Transverse colon (tissue), 4 donors: ENCODE results near the gene SH3BP5L. TPM values are rescaled to one million over a fixed set of nuclear protein-coding genes. Genes with fewer than 3 reads are reported as not detected.
A peak's percentile ranks its signal among the peaks of the same experiment; 100 is the strongest.

Source experiments
- DNase-seq: peaks from one replicate; pipeline ENCODE4 v3.0.0-alpha.2; 2019
- H3K27ac ChIP-seq, 4 donors: fragments of 200-600 bp; sonication (generic); 2 replicates each; pipeline ENCODE4 v1.5.1; 2016 to 2018; ENCODE audit warnings: inconsistent platforms in 4 of 4
- H3K27me3 ChIP-seq: fragments of 200-600 bp; sonication (generic); 2 replicates; pipeline ENCODE4 v1.5.1; 2017; ENCODE audit warnings: inconsistent platforms
- H3K36me3 ChIP-seq, 4 donors: fragments of 200-600 bp; sonication (generic); 2 replicates each; pipeline ENCODE4 v1.5.1; 2017 to 2019; ENCODE audit warnings: inconsistent platforms in 4 of 4
- H3K4me1 ChIP-seq, 4 donors: fragments of 200-600 bp; sonication (generic); 2 replicates each; pipeline ENCODE4 v1.5.1; 2017 to 2020; ENCODE audit warnings: inconsistent platforms in 4 of 4
- H3K4me3 ChIP-seq, 4 donors: fragments of 200-600 bp; sonication (generic); 1 replicate in 1 of 4; 2 replicates in 3 of 4; pipeline versions ENCODE4 v1.5.1 to v1.6.1; 2017 to 2019; ENCODE audit warnings: inconsistent platforms in 4 of 4
- H3K9me3 ChIP-seq, 2 donors: fragments of 200-600 bp; sonication (generic); 2 replicates each; pipeline ENCODE4 v1.5.1; 2017 to 2019; ENCODE audit warnings: inconsistent platforms in 2 of 2
- EP300 ChIP-seq: sonication (generic); formaldehyde crosslinking; IDR thresholded peaks from one replicate; pipeline ENCODE4 v1.6.1; 2017; ENCODE audit warnings: antibody characterized with exemption, low read depth
- POLR2A ChIP-seq: fragments of 450-650 bp; IDR thresholded peaks from one replicate; pipeline ENCODE4 v1.6.1; 2016; ENCODE audit warnings: antibody characterized with exemption, mild to moderate bottlenecking, moderate library complexity
- POLR2AphosphoS5 ChIP-seq, 3 donors: sonication (generic); formaldehyde crosslinking; IDR thresholded peaks; one replicate each; pipeline ENCODE4 v1.6.1; 2016; ENCODE audit warnings: antibody characterized with exemption in 3 of 3
- WGBS, 2 donors: methylation state at CpG; one replicate each; pipeline ENCODE4 v1.1.5; 2018; ENCODE audit warnings: low coverage in 1 of 2; 5-methylcytosine and 5-hydroxymethylcytosine counted together
- in situ Hi-C, 4 donors: fragments of 200-750 bp; cut with MboI; loops; one replicate each; pipeline versions ENCODE4 v1.15.0 to v1.15.1; 2017; ENCODE audit warnings: low sequenced_read_pairs in 3 of 4, low pct_ligation_motif_present in 1 of 4, low pct_unique_long_range_greater_than_20kb in 1 of 4
- intact Hi-C: fragments of 100-400 bp; cut with DNase I; formaldehyde crosslinking; loops from one replicate; pipeline ENCODE4 v1.15.1; 2023; ENCODE audit warnings: low total_unique reads
- total RNA-seq, 4 donors: library from RNA; depleted of rRNA; stranded (reverse); fragments of >200 nt; gene quantifications; one replicate each; pipeline ENCODE4 v1.1.0, GENCODE V29; 2016
- TF ChIP-seq, protein P1 (sequence below), 5 experiments: fragments of 200-600 bp in 3 of 5; fragments of 450-650 bp in 2 of 5; sonication (generic) in 3 of 5; IDR thresholded peaks; 1 replicate in 2 of 5; 2 replicates in 3 of 5; pipeline ENCODE4 v1.5.1; 2016 to 2017; ENCODE audit warnings: antibody characterized with exemption in 5 of 5, inconsistent platforms in 3 of 5, mild to moderate bottlenecking in 2 of 5, moderate library complexity in 1 of 5

Gene SH3BP5L
- total RNA-seq, 4 donors from 2014 or later = 28.1 to 36.2 (median 31.4) TPM

- no peak overlapping the region for H3K4me3 ChIP-seq
- no peaks in the 10 kb centered on the region for H3K36me3 ChIP-seq
- H3K27me3 ChIP-seq = no peaks in the 10 kb centered on the region
- in situ Hi-C loops (no loop called here), intact Hi-C loops (no loop called here)
- H3K4me1 ChIP-seq = peaks cover 0 to 18% (median 0%) of the 10 kb centered on the region in 4 donors
- no peak for DNase-seq
- WGBS, 2 donors = 80% methylated on average over 1 to 3 of the region's 3 CpGs
- TF ChIP-seq POLR2AphosphoS5 (IDR thresholded peaks at IDR 0.05) = no peak
- no peak for TF ChIP-seq EP300
- TF ChIP-seq, protein P1, sequence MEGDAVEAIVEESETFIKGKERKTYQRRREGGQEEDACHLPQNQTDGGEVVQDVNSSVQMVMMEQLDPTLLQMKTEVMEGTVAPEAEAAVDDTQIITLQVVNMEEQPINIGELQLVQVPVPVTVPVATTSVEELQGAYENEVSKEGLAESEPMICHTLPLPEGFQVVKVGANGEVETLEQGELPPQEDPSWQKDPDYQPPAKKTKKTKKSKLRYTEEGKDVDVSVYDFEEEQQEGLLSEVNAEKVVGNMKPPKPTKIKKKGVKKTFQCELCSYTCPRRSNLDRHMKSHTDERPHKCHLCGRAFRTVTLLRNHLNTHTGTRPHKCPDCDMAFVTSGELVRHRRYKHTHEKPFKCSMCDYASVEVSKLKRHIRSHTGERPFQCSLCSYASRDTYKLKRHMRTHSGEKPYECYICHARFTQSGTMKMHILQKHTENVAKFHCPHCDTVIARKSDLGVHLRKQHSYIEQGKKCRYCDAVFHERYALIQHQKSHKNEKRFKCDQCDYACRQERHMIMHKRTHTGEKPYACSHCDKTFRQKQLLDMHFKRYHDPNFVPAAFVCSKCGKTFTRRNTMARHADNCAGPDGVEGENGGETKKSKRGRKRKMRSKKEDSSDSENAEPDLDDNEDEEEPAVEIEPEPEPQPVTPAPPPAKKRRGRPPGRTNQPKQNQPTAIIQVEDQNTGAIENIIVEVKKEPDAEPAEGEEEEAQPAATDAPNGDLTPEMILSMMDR (IDR thresholded peaks at IDR 0.05) = no peak
- no peak for TF ChIP-seq POLR2A
- H3K27ac ChIP-seq = no peak overlapping the region
- H3K9me3 ChIP-seq = peaks cover under 1 to 1% of the 10 kb centered on the region in 2 donors
These were observed 39.6 kb downstream of the SH3BP5L start for GRCh38 chr1:248786156-248786555.

DNA sequence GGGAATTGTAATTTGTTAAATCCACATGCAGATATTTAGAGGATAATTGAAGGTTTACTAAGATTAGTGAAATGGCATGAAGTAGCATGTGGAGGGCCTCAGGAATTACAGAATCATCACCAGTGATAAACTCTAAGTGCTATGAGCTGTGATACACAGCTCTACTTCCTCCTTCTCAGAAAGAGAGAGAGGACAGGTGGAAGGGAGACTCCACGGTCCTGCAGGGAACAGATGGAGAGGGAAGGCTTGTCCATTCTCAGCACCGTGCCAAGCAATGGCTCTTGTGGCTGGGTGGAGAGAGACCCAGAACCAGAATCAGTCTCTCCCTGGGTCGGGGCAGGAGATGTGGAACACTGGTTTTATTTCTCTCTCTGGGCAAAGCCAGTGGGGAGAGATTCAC is 42.3 kb downstream of the SH3BP5L start:
- Histone ChIP-seq H3K4me1 (peaks cover 0 to 11% (median 0%) of the 10 kb centered on the region in 4 donors), H3K27me3 (no peaks in the 10 kb centered on the region), H3K4me3 (no peak overlapping the region), H3K27ac (no peak overlapping the region), H3K36me3 (no peaks in the 10 kb centered on the region), H3K9me3 (peaks cover 5 to 9% of the 10 kb centered on the region in 2 donors)
- WGBS, 2 donors = 33 to 46% methylated on average over 2 to 3 of the region's 3 CpGs
- TF ChIP-seq, protein P1 (IDR thresholded peaks at IDR 0.05) = no peak
- no peak for TF ChIP-seq EP300
- TF ChIP-seq POLR2AphosphoS5 (IDR thresholded peaks at IDR 0.05) = no peak
- TF ChIP-seq POLR2A = no peak
- intact Hi-C loops = no loop called here
- DNase-seq = no peak
- in situ Hi-C loops = no loop called here

- Histone ChIP-seq H3K4me3 (no peak overlapping the region), H3K27ac (no peak overlapping the region), H3K36me3 (no peaks in the 10 kb centered on the region), H3K9me3 (peaks cover 5 to 9% of the 10 kb centered on the region in 2 donors), H3K4me1 (peaks cover 0 to 6% (median 0%) of the 10 kb centered on the region in 4 donors), H3K27me3 (no peaks in the 10 kb centered on the region)
- WGBS, 2 donors = 86 to 87% methylated on average over 4 to 16 of the region's 16 CpGs
- in situ Hi-C loops = no loop called here
- intact Hi-C loops = no loop called here
- no peak for DNase-seq
- TF ChIP-seq EP300 (no peak), POLR2AphosphoS5 (IDR thresholded peaks at IDR 0.05) (peak in 1 of 3 donors; percentile 11)
These were observed 43.1 kb downstream of the SH3BP5L start for GRCh38 chr1:248782416-248783141.

- Histone ChIP-seq H3K4me1 (peaks cover 0 to 6% (median 0%) of the 10 kb centered on the region in 4 donors), H3K4me3 (no peak overlapping the region), H3K9me3 (peaks cover 9 to 12% of the 10 kb centered on the region in 2 donors), H3K36me3 (no peaks in the 10 kb centered on the region), H3K27ac (no peak overlapping the region), H3K27me3 (no peaks in the 10 kb centered on the region)
- no peak for DNase-seq
- in situ Hi-C loops (no loop called here), intact Hi-C loops (no loop called here)
- no peak for TF ChIP-seq EP300
- no peak for TF ChIP-seq POLR2AphosphoS5 (IDR thresholded peaks at IDR 0.05)
- TF ChIP-seq POLR2A = no peak
- TF ChIP-seq, protein P1 (IDR thresholded peaks at IDR 0.05) = no peak
- WGBS, 2 donors = 59 to 63% methylated on average over 2 of the region's 2 CpGs
These were observed 46.4 kb downstream of the SH3BP5L start for GRCh38 chr1:248779350-248779749.
